BJ (cell line): ENCODE data around the gene BTRC. TPM values are rescaled to one million over a fixed set of nuclear protein-coding genes. Genes with fewer than 3 reads are reported as not detected.
A peak's percentile ranks its signal among the peaks of the same experiment; 100 is the strongest.

Experiments used
- CTCF ChIA-PET: fragments of 350-600 bp; formaldehyde crosslinking; extraction: SDS; loops from one replicate; lab custom pipeline; 2021; ENCODE audit warnings: antibody characterized with exemption, inconsistent platforms; lab: Yijun Ruan, JAX
- POLR2A ChIA-PET: fragments of 300-600 bp; sonication (Branson Sonifier 250); formaldehyde crosslinking; extraction: SDS; loops from one replicate; lab custom pipeline; 2021; ENCODE audit warnings: antibody characterized with exemption; lab: Charles Lee
- DNase-seq: peaks from one replicate; pipeline ENCODE4 v3.0.0-alpha.2; 2011; ENCODE audit warnings: low read depth
- H3K27me3 ChIP-seq: 2 replicates; pipeline ENCODE4 v1.6.0; 2011; ENCODE audit warnings: low read length; ENCODE audit not compliant: control insufficient read depth, insufficient read depth
- H3K36me3 ChIP-seq: 2 replicates; pipeline ENCODE4 v1.5.1; 2011; ENCODE audit warnings: low read length; ENCODE audit not compliant: control insufficient read depth, insufficient read depth
- H3K4me3 ChIP-seq: 2 replicates; pipeline ENCODE4 v1.5.1; 2011; ENCODE audit warnings: low read depth, mild to moderate bottlenecking, control low read depth, low read length
- CTCF ChIP-seq: IDR thresholded peaks from 2 replicates; pipeline ENCODE4 v1.5.1; 2011; ENCODE audit warnings: low read depth, mild to moderate bottlenecking, control low read depth, inconsistent platforms, low read length, moderate library complexity; ENCODE audit not compliant: insufficient read depth
- polyA plus RNA-seq: library from polyadenylated mRNA; depleted of rRNA; stranded (reverse); fragments of >200 nt; gene quantifications from 2 replicates; pipeline ENCODE4 v1.2.3, GENCODE V29; 2011

The BTRC gene
- polyA plus RNA-seq, 1 experiment: 9.1 TPM

DNA sequence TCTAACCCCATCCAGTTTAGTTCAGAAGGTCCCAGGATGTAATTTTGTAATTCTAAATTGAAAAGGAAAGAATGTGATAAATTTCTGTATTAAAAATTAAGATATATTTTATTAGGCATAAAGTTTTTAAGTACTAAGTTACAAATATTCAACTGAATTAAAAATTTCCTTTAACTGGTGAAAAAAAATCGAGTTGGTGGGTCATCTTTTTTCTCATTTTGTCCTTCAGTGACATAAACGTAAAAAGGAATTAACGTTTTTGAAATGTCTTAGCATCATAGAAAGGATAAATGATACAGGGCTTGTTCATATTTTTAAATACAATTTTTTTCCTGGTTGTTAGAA is 88.5 kb downstream of the BTRC start:
- ChIA-PET POLR2A (no interaction called here), CTCF (interaction anchor here (1.4 to 2.9 kb wide), 2 partner anchors 154 to 228 kb away, joined by 5 to 17 read pairs; no protein-coding TSS in a partner anchor)
- DNase-seq: no peak
- no peaks in the 10 kb centered on the region for H3K27me3 ChIP-seq
- H3K36me3 ChIP-seq: no peaks in the 10 kb centered on the region
- TF ChIP-seq CTCF: no peak
- no peak overlapping the region for H3K4me3 ChIP-seq

GRCh38 chr10:101444058-101444898 is 90.3 kb downstream of the BTRC start:
- peak; percentile 32 for TF ChIP-seq CTCF
- no peak for DNase-seq
- no peak overlapping the region for H3K4me3 ChIP-seq
- no peaks in the 10 kb centered on the region for H3K36me3 ChIP-seq
- CTCF ChIA-PET: interaction anchor here (0.7 to 3.0 kb wide), 11 partner anchors 9 to 230 kb away, joined by 3 to 17 read pairs (median 4); no protein-coding TSS in a partner anchor
- POLR2A ChIA-PET: interaction anchor here (0.6 kb wide), 1 partner anchor 60 kb away, joined by 4 read pairs; no protein-coding TSS in a partner anchor
- no peaks in the 10 kb centered on the region for H3K27me3 ChIP-seq

GRCh38 chr10:101446071-101446470 is 92.1 kb downstream of the BTRC start:
- no peak for DNase-seq
- ChIA-PET POLR2A (no interaction called here), CTCF (interaction anchor here (0.9 to 2.9 kb wide), 3 partner anchors 21 to 232 kb away, joined by 4 to 16 read pairs (median 8); no protein-coding TSS in a partner anchor)
- Histone ChIP-seq H3K36me3 (no peaks in the 10 kb centered on the region), H3K27me3 (no peaks in the 10 kb centered on the region), H3K4me3 (no peak overlapping the region)
- no peak for TF ChIP-seq CTCF

GRCh38 chr10:101446947-101447346 is 93.0 kb downstream of the BTRC start:
- no peak for DNase-seq
- no peak for TF ChIP-seq CTCF
- Histone ChIP-seq H3K4me3 (no peak overlapping the region), H3K36me3 (no peaks in the 10 kb centered on the region), H3K27me3 (no peaks in the 10 kb centered on the region)
- ChIA-PET POLR2A (no interaction called here), CTCF (interaction anchor here (0.8 to 1.7 kb wide), 3 partner anchors 11 to 233 kb away, joined by 3 to 8 read pairs (median 5); no protein-coding TSS in a partner anchor)

GRCh38 chr10:101447477-101447876 is 93.5 kb downstream of the BTRC start:
- ChIA-PET CTCF (interaction anchor here (0.8 to 1.7 kb wide), 3 partner anchors 11 to 234 kb away, joined by 3 to 8 read pairs (median 5); no protein-coding TSS in a partner anchor), POLR2A (no interaction called here)
- H3K4me3 ChIP-seq: no peak overlapping the region
- no peak for TF ChIP-seq CTCF
- DNase-seq: no peak
- H3K36me3 ChIP-seq: no peaks in the 10 kb centered on the region
- no peaks in the 10 kb centered on the region for H3K27me3 ChIP-seq
